GM11168 (cell line): ENCODE data around the gene PRDM10.
"Not testable (repeated sequence)": the region's sequence is repeated elsewhere in the genome, so short reads cannot be mapped to it uniquely, and the experiment has no call there.

Source experiments
- in situ Hi-C: fragments of 300-500 bp; cut with MboI; formaldehyde crosslinking; loops from one replicate; pipeline ENCODE4 v1.12.0; 2022; ENCODE audit warnings: low sequenced_read_pairs; ENCODE audit not compliant: unreplicated experiment

PRDM10 gene

GRCh38 chr11:130021606-130022005, 19.0 kb upstream of the PRDM10 start:
- in situ Hi-C loops: not testable (repeated sequence)

GRCh38 chr11:130020323-130020722, 17.7 kb upstream of the PRDM10 start:
- in situ Hi-C loops: no loop called here

DNA sequence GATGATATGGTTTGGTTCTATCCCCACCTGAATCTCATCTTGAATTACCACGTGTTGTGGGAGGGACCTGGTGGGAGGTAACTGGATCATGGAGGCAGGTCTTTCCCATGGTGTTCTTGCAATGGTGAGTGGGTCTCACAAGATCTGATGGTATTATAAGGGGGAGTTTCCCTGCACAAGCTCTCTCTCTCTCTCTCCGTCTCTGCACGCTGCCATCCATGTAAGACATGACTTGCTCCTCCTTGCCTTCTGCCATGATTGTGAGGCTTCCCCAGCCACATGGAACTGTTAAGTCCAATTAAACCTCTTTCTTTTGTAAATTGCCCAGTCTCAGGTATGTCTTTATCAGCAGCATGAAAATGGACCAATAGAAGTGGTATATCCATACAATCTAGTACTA, 13.2 kb upstream of the PRDM10 start:
- in situ Hi-C loops: not testable (repeated sequence)

DNA sequence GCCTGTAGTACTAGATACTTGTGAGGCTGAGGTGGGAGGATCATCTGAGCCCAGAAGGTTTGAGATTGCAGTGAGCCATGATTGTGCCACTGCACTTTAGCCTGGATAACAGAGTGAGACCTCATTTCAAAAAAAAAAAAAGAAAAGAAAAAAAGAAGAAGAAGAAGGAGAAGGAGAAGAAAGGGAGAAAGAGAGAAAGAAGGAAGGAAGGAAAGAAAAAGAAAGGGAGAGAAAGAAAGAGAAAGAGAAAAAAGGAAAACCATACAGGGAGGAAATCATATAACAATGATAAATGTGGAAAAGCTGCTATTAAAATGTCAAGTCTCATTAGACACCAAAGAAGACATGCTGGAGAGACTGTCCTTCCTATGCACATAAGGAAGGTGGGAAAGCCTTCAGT, 5.7 kb upstream of the PRDM10 start:
- in situ Hi-C loops: no loop called here

- in situ Hi-C loops: no loop called here
Measured at GRCh38 chr11:130006929-130007328, 4.3 kb upstream of the PRDM10 start.

DNA sequence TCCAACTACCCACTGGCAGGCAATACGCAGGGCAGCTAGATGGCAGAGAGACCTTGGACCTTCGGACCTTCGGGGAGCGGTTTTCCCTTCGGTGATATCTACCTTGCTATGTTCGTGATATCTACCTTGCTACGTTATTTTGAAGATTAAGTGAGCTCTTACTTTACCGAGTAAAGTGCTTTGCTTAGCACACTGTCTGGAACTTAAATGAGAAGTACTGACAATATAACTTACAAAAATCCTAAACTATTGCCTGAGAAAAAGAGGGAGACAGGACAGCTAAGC, 1.0 kb upstream of the PRDM10 start:
- in situ Hi-C loops: no loop called here

- in situ Hi-C loops: no loop called here
Measured at GRCh38 chr11:130002846-130003716, 446 bp upstream of the PRDM10 start.

- in situ Hi-C loops: no loop called here
Measured at GRCh38 chr11:130001461-130002351, 929 bp downstream of the PRDM10 start.

DNA sequence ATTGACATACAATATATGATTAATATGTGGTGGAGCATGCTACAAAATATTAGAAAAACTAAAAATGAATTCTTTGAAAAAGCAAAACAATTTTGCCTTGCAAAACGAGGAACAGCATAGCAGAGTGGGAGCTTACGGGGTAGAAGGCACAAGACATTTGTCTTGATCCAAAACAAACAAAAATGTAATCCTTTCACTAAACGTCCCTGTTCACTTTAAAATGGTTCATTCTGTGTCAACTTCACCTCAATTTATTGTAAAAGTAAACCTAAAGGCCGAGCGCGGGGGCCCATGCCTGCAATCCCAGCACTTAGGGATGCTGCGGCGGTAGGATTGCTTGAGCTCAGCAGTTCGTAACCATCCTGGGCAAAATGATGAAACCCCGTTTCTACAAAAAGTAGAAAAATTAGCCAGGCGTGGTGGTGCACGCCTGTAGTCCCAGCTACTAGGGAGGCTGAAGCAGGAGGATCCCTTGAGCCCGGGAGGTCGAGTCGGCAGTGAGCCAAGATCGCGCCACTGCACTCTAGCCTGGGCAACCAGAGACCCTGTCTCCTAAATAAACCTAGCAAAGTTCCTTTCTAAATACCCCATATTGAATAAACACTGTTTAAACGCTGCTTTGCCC, 2.0 kb downstream of the PRDM10 start:
- in situ Hi-C loops: no loop called here

DNA sequence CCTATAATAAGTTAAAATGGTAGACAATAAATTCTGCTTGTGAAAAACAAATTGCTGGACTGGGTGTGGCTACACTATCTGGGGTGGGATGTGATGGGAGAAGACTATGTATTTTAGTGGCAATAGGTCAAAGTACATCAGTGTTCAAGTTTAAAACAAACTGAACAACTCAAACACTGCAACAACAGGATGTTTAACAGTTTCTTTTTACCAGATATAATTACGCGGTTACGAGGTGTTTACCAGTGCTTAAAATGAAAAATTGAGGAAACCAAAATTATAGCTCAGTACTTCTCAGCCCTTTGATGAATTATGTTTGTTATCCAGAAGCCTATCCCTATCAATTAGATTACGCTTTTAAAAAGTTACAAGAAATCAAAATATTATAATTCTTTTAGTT, 3.2 kb downstream of the PRDM10 start:
- in situ Hi-C loops: no loop called here

GRCh38 chr11:129998905-129999304, 3.7 kb downstream of the PRDM10 start:
- in situ Hi-C loops: no loop called here

GRCh38 chr11:129998107-129998506, 4.5 kb downstream of the PRDM10 start:
- in situ Hi-C loops: no loop called here

DNA sequence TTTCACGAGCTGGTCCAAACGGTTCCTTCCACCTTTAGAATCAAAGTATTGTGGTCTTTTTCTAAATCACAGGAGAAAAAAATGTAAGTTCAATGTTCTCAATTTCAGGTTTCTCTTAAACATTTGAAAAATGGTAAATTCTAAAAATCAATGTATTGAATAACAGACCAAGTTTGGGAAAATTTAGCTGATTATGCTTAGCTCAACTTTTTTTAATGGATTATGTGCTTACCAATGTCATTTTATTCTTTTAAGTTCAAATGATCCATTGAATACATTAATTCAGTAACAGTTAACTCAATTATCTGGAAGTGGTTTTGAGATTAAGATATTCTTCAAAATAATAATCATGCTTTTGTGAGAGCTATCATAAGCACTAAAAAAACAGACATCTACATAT, 5.1 kb downstream of the PRDM10 start:
- in situ Hi-C loops: no loop called here

DNA sequence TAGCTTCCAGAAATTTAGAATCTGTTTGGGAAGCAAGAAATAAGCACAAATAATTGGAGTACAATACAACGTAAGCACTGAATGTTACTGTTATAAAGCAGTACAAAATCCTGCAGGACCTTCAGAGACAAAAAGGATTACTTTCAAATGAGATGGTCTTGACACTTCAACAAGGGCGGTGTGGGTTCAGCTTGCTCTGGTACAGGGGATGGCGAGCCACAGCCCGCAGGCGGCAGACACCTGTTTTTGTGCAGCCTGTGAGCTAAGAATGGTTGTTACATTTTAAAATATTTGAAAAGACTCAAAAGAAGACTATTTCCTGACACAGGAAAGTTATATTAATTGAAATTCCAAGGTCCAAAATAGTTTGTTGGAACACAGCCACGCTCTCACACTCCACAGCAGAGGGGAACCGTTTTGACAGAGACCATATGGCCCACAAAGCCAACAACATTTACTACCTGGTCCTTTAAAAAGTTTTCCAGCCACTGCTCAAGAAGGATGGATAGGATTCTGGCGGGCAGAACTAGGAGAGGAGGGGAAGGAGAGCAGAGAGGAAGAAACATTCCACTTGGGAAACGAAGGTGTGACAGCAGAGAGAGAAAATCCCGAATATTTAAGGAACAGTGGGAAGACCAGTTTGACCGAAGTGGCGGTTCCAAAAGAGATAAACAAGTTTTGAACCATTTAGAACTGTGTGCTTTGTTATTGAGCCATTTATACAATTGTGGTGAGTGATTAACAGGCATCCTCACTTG, 6.3 kb downstream of the PRDM10 start:
- in situ Hi-C loops: no loop called here

- in situ Hi-C loops: no loop called here
Measured at GRCh38 chr11:129995163-129995562, 7.5 kb downstream of the PRDM10 start.

DNA sequence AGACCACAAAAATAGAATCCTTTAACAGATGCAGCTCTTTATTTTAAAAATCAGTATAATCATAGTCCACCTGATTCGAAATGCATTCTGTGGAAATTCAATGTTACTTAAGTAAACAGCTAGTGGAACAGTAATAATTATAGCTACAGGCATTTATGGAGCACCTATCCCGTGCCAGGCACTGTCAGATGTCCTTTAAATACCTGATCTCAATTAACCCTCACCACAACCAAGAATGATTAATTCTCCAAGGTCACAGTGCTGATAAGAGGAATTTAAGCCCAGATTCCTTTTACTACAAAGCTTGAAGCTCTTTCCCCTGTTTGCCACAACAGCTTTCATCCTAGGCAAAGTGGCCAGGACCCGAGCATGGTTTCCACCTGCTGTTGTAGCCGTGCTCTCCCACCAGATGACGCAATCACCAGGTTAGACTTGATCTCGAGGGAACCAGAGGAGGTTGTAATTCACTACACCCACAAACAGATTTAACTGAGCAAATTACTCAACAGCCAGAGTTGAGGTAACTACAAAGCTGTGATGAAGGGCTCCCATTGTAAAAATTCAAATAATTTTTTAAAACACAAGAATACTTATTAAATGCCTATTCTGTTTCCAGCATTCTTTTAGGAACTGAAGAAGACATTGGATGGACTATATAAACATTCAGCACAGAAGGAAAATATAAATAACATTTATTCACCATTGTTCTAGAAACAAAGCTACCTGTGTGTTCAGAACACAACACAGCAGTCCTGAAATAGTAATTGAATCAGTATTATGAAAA, 10.3 kb downstream of the PRDM10 start:
- in situ Hi-C loops: no loop called here

DNA sequence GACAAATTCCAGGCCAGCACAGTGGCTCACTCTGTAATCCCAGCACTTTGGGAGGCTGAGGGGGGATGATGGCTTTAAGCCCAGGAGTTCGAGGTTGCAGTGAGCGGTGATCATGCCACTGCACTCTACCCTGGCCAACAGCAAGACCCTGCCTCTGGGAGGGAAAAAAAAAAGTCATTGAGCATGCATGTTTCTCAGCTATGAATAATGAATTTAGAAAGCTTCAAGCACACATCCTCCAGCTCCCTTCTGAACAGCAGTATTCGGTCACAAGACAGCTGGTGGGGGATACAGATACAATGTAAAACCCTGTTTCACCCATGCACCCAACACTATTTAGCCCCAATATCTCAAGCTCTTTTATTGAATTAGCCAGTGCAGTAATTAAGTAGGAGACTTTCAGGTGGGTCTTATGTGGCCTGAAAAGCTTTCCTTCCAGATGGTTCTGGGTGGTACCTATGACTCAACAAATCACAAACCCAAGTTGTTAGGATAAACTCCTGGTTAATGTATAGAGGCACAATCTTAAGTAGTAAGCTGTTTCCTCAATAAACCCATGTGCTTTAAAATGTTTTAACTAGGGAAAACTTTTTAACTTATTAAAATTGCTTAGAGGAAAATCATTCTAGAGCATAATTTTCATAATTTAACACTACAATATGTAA, 13.4 kb downstream of the PRDM10 start:
- in situ Hi-C loops: no loop called here

DNA sequence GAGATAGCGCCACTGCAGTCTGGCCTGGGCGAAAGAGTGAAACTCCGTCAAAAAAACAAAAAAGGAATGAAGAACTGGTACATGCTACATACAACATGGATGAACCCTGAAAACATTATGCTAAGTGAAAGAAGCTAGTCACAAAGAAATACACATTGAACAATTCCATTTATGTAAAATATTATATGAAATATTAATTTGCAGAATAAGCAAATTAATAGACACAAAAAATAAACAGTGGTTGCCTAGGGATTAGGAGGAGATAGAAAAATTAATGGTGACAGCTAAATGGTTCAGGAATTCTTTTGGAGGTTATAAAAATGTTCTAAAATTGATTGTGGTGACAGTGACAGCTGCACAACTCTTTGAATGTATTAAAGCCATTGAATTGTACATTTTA, 14.7 kb downstream of the PRDM10 start:
- in situ Hi-C loops: no loop called here

DNA sequence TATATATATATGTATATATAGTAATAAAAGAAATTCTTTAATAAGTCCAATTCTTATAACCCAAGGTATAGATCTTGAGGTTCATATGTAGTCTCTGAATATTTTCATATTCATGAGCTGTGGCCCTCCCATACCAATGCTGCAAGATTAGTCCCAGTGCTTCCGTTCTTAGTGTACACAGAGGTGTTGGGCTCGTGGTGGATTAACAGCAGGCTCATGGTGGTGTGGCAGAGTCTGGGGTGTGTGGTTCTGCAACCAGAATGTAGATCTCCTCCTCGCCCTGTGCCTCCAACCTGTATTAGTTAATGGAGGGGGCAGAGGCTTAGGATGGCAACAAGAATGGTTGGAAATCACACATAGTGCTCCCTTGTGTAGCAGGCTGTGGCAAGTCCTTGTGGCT, 16.8 kb downstream of the PRDM10 start:
- in situ Hi-C loops: no loop called here
